Neural progenitor cell (in vitro differentiated cells): ENCODE data around the gene LPAR5.

Source experiments
- EZH2 ChIP-seq: fragments of 200-600 bp; sonication (generic); IDR thresholded peaks from 2 replicates; pipeline ENCODE4 v1.6.1; 2017; ENCODE audit warnings: antibody characterized with exemption, mild to moderate bottlenecking, moderate library complexity
- TF ChIP-seq, protein P1 (sequence below): fragments of 200-600 bp; sonication (generic); IDR thresholded peaks from 2 replicates; pipeline ENCODE4 v1.5.1; 2017; ENCODE audit warnings: antibody characterized with exemption, mild to moderate bottlenecking

- TF ChIP-seq, protein P1, sequence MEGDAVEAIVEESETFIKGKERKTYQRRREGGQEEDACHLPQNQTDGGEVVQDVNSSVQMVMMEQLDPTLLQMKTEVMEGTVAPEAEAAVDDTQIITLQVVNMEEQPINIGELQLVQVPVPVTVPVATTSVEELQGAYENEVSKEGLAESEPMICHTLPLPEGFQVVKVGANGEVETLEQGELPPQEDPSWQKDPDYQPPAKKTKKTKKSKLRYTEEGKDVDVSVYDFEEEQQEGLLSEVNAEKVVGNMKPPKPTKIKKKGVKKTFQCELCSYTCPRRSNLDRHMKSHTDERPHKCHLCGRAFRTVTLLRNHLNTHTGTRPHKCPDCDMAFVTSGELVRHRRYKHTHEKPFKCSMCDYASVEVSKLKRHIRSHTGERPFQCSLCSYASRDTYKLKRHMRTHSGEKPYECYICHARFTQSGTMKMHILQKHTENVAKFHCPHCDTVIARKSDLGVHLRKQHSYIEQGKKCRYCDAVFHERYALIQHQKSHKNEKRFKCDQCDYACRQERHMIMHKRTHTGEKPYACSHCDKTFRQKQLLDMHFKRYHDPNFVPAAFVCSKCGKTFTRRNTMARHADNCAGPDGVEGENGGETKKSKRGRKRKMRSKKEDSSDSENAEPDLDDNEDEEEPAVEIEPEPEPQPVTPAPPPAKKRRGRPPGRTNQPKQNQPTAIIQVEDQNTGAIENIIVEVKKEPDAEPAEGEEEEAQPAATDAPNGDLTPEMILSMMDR = no peak
- no peak for TF ChIP-seq EZH2
Measured at GRCh38 chr12:6640497-6640896, 4.7 kb upstream of the LPAR5 start.
